Measurements from ENCODE around the gene GTF2F1.
A peak's percentile ranks its signal among the peaks of the same experiment; 100 is the strongest.

DNA sequence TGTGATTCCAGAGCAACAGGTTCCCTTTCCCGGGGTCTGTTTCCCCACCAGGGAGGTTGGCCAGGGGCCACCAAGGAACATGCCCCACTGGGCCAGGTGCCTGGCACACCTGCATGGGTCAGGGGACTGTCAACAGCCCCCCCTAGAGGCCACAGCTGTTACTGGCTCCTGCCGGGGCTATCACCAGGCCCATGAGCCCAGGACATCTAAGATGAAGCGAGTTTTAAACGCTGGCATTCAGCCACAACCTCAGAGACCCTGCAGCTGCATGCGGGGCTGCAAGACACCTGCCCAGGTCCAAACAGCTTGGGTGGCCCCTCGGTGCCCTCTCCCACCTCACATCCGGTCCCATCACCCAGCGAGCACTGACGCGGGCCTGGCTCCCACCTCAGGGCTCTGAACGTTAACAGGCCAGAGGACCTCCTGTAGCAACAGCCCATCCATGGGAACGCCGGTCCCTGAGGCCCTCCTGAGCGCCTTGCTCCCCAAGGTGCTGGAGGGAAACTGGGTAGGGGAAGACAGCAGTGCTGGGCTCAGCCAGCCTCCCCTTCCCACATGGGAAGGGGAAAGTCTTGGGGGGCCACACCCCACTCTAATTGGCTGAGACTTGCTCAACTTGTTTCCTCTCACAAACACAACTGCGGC lies 19.6 kb upstream of the GTF2F1 start:
- TF ChIP-seq EZH2 (IDR thresholded peaks at IDR 0.05): no peak
- peak; percentile 23; the same call in 1 of the 2 replicates for TF ChIP-seq POLR2AphosphoS5 (IDR thresholded peaks at IDR 0.05; ENCODE audit: borderline replicate concordance, low read depth, low read length)

All from SK-N-MC (cell line).